Osteoblast (primary cell): ENCODE measurements around the gene DDIT4. TPM values are rescaled to one million over a fixed set of nuclear protein-coding genes. Genes with fewer than 3 reads are reported as not detected.

Source experiments
- DNase-seq: peaks from one replicate; pipeline ENCODE4 v3.0.0; 2011; ENCODE audit warnings: low spot score, mixed read lengths; ENCODE audit not compliant: insufficient read length; ENCODE audit errors: missing footprints
- H2AFZ ChIP-seq: 2 replicates; pipeline ENCODE4 v1.6.0; 2011; ENCODE audit warnings: mild to moderate bottlenecking, low read length
- H3K27ac ChIP-seq: 2 replicates; pipeline ENCODE4 v1.5.1; 2011; ENCODE audit warnings: mild to moderate bottlenecking, low read depth, low read length, moderate library complexity
- H3K27me3 ChIP-seq: 2 replicates; pipeline ENCODE4 v1.6.0; 2012; ENCODE audit warnings: mild to moderate bottlenecking, control low read depth, inconsistent platforms, low read length, moderate library complexity; ENCODE audit not compliant: insufficient read depth
- H3K36me3 ChIP-seq: 2 replicates; pipeline ENCODE4 v1.5.1; 2011; ENCODE audit warnings: mild to moderate bottlenecking, low read length, control low read depth, moderate library complexity; ENCODE audit not compliant: insufficient read depth
- H3K4me1 ChIP-seq: 2 replicates; pipeline ENCODE4 v1.5.1; 2011; ENCODE audit warnings: mild to moderate bottlenecking, low read length, control low read depth, moderate library complexity; ENCODE audit not compliant: insufficient read depth
- H3K4me2 ChIP-seq: 2 replicates; pipeline ENCODE4 v1.6.0; 2011; ENCODE audit warnings: mild to moderate bottlenecking, low read length; ENCODE audit not compliant: insufficient read depth
- H3K4me3 ChIP-seq: fragments of 200-600 bp; sonication (generic); 3 replicates; pipeline ENCODE4 v1.5.1; 2012; ENCODE audit warnings: mild to moderate bottlenecking, low read length, inconsistent platforms; ENCODE audit not compliant: insufficient read depth
- H3K79me2 ChIP-seq: 2 replicates; pipeline ENCODE4 v1.6.0; 2012; ENCODE audit warnings: mild to moderate bottlenecking, low read length, control low read depth, inconsistent platforms; ENCODE audit not compliant: insufficient read depth
- H3K9me3 ChIP-seq: 2 replicates; pipeline ENCODE4 v1.5.1; 2011; ENCODE audit warnings: low read depth, low read length, control low read depth
- H4K20me1 ChIP-seq: 2 replicates; pipeline ENCODE4 v1.6.0; 2012; ENCODE audit warnings: mild to moderate bottlenecking, low read length, control low read depth; ENCODE audit not compliant: insufficient read depth
- total RNA-seq: library from RNA; depleted of rRNA; stranded (reverse); fragments of >200 nt; gene quantifications from 2 replicates; pipeline ENCODE4 v1.2.3, GENCODE V29; 2012
- TF ChIP-seq, protein P1 (sequence below): IDR thresholded peaks from 2 replicates; pipeline ENCODE4 v1.5.1; 2011; ENCODE audit warnings: mild to moderate bottlenecking, low read depth, low read length, moderate library complexity; ENCODE audit errors: extremely low read depth

Gene DDIT4
- total RNA-seq, 1 donor, result 522 TPM

DNA sequence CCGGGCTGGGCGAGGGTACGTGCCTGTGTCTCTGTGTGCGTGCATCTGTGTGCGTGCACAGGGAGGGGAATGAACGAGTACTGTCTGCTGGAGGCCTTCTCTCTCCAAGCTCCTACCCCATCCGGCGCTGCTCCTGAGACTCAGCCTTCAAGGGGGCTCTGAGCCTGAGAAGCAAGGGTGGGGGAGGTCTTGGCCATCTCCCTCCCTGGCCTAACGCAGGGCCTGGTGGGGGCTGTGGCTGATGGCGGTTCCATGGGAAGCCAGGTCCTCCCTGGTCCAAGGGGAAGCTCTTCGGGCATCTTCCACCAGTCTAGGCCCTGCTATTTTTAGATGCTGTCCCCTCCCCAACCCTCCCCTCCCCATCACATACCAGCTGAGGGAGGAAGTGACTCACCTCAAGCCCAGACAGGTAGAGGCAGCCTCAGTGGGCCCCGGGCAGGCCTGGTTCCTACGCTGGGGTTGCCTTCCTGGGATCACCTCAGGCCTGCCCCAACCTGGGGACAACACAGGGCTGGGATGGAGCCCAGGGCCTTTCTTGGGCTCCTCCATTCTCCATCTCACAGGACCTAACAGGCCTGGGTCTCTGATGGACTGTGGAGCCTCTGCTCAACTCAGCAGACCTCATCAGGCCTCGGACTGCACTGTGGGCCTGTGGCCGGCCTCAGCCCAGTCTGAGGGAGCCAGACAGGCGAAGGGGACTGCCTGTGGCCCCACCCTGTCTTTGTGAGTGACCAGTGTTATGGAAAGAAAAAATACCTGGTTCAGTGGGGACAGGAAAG is 48.7 kb downstream of the DDIT4 start:
- DNase-seq, result peak; percentile 30
- Histone ChIP-seq H3K9me3 (no peaks in the 10 kb centered on the region), H3K79me2 (no peaks in the 10 kb centered on the region)

DNA sequence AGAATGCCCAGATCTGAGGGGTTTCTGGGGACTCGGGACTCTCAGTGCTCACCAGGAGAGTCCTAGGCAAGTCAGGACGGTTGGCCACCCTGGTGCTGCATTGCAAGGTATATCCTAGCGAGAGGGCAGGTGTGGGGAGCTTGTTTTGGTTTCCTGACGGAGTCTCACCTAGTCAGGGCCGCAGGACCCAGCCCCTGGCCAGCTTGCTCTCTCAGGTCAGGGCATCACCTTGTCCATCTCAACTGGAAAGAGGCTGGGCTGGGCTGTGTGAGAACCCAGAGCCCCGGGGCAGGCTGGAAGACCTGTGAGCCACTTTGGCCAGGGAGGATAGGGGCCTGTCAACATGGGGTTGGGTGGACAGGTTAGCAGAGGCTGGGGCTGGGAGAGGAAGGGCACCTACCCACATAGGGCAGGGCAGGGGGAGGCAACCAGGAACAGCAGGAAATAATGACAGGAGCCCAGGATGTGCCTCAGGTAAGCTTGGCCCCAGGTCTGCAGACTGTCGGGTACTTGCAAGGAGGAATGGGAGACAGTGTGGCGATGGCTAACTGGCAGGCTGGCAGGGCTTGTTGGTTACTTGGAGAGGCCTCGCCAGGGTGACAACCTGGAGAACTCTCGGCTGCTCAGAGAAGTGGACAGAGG is 49.5 kb downstream of the DDIT4 start:
- Histone ChIP-seq H3K27ac (no peak overlapping the region), H3K79me2 (no peaks in the 10 kb centered on the region), H3K4me3 (no peak overlapping the region), H2AFZ (no peak overlapping the region), H3K4me2 (no peak overlapping the region), H3K27me3 (no peaks in the 10 kb centered on the region), H3K4me1 (peaks cover 45% of the 10 kb centered on the region), H3K9me3 (no peaks in the 10 kb centered on the region), H3K36me3 (no peaks in the 10 kb centered on the region), H4K20me1 (no peaks in the 10 kb centered on the region)
- DNase-seq, result peak; percentile 36
- TF ChIP-seq, protein P1, sequence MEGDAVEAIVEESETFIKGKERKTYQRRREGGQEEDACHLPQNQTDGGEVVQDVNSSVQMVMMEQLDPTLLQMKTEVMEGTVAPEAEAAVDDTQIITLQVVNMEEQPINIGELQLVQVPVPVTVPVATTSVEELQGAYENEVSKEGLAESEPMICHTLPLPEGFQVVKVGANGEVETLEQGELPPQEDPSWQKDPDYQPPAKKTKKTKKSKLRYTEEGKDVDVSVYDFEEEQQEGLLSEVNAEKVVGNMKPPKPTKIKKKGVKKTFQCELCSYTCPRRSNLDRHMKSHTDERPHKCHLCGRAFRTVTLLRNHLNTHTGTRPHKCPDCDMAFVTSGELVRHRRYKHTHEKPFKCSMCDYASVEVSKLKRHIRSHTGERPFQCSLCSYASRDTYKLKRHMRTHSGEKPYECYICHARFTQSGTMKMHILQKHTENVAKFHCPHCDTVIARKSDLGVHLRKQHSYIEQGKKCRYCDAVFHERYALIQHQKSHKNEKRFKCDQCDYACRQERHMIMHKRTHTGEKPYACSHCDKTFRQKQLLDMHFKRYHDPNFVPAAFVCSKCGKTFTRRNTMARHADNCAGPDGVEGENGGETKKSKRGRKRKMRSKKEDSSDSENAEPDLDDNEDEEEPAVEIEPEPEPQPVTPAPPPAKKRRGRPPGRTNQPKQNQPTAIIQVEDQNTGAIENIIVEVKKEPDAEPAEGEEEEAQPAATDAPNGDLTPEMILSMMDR, result no peak

More for the DNA sequence above, 48.7 kb downstream of the DDIT4 start:
- TF ChIP-seq, protein P1, result no peak
- H3K4me1 ChIP-seq, result peaks cover 39% of the 10 kb centered on the region
- H4K20me1 ChIP-seq, result no peaks in the 10 kb centered on the region
- H3K4me3 ChIP-seq, result no peak overlapping the region
- H2AFZ ChIP-seq, result peak overlapping the region; percentile 11
- no peak overlapping the region for H3K27ac ChIP-seq
- H3K27me3 ChIP-seq, result no peaks in the 10 kb centered on the region
- H3K4me2 ChIP-seq, result no peak overlapping the region
- no peaks in the 10 kb centered on the region for H3K36me3 ChIP-seq

DNA sequence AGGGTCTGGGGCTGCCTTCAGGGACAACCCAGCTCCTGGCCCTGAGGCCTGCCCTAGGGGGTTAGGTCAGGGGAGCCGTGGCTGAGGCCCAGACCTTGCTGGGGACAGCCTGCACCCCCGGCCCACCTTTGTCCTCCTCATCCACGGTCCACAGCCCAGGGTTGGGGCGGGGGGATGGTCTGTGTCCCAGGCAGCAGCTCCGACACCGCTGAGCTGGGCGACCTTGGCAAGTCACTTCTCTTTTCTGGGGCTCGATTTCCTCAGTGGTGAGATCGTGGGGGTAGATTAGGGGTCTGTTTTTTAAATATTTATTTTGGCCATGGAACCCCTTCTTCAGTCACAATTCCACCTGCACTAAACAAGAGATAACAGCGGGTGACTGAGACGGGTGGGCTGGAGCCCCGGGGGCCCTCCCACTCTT is 50.1 kb downstream of the DDIT4 start:
- Histone ChIP-seq H3K4me3 (no peak overlapping the region), H3K4me2 (no peak overlapping the region), H3K79me2 (no peaks in the 10 kb centered on the region), H3K27me3 (no peaks in the 10 kb centered on the region), H3K36me3 (no peaks in the 10 kb centered on the region), H3K27ac (no peak overlapping the region), H2AFZ (no peak overlapping the region), H3K4me1 (peaks cover 45% of the 10 kb centered on the region), H4K20me1 (no peaks in the 10 kb centered on the region), H3K9me3 (no peaks in the 10 kb centered on the region)
- TF ChIP-seq, protein P1, result no peak
- peak; percentile 69 for DNase-seq

Other genes starting within 250 kb of the DDIT4 start
- 0.36 and 0.59 TPM in 2 replicates for gene SPOCK2, start 185.4 kb upstream of the DDIT4 start, total RNA-seq
- gene ANAPC16, start 57.9 kb upstream of the DDIT4 start, total RNA-seq, result 50.7 and 58.0 TPM in 2 replicates
- gene ASCC1, start 57.6 kb upstream of the DDIT4 start, total RNA-seq, result 40.2 and 50.1 TPM in 2 replicates
- gene DNAJB12, start 81.0 kb downstream of the DDIT4 start, total RNA-seq, result 48.0 and 52.5 TPM in 2 replicates